Activated CD4-positive, alpha-beta T cell treated with anti-CD3 and anti-CD28 coated beads for 36 hours (primary cell): ENCODE results near the gene TRIB2. TPM values are rescaled to one million over a fixed set of nuclear protein-coding genes. Genes with fewer than 3 reads are reported as not detected.

Experiments
- ATAC-seq: fragments of 200-7000 bp; cut with Tn5 transposase; one replicate; pipeline ENCODE4 v1.10.0; 2021; ENCODE audit warnings: mild to moderate bottlenecking, moderate library complexity
- CTCF ChIA-PET: fragments of 350-600 bp; sonication (Branson Sonifier 250); formaldehyde crosslinking; loops from one replicate; lab custom pipeline; 2021; ENCODE audit warnings: antibody characterized with exemption; lab: Charles Lee
- POLR2A ChIA-PET: fragments of 350-600 bp; sonication (Branson Sonifier 250); formaldehyde crosslinking; loops from one replicate; lab custom pipeline; 2021; ENCODE audit warnings: antibody characterized with exemption, inconsistent platforms; lab: Charles Lee
- DNase-seq: peaks from one replicate; pipeline ENCODE4 v3.0.0-alpha.2; 2020
- H3K27ac Mint-ChIP-seq: one replicate; pipeline ENCODE4 v1.8.0; 2021; ENCODE audit warnings: mixed read lengths
- H3K27me3 Mint-ChIP-seq: one replicate; pipeline ENCODE4 v1.8.0; 2021; ENCODE audit warnings: mixed read lengths
- H3K36me3 Mint-ChIP-seq: one replicate; pipeline ENCODE4 v1.8.0; 2021; ENCODE audit warnings: low read depth, mixed read lengths
- H3K4me1 Mint-ChIP-seq: one replicate; pipeline ENCODE4 v1.8.0; 2021; ENCODE audit warnings: mixed read lengths
- H3K4me3 Mint-ChIP-seq: one replicate; pipeline ENCODE4 v1.8.0; 2021; ENCODE audit warnings: mild to moderate bottlenecking, moderate library complexity, mixed read lengths
- H3K9me3 Mint-ChIP-seq: one replicate; pipeline ENCODE4 v1.8.0; 2021; ENCODE audit warnings: low read depth, mixed read lengths
- intact Hi-C, 2 experiments: fragments of 100-400 bp; cut with DNase I in 1 of 2; cut with micrococcal nuclease in 1 of 2; formaldehyde crosslinking; loops; one replicate each; pipeline versions ENCODE4 v1.14.2 to v1.15.1; 2022 to 2024; cut with DNase I, micrococcal nuclease
- total RNA-seq, 2 experiments: library from RNA; stranded (reverse); gene quantifications; one replicate each; pipeline ENCODE4 v1.2.3, GENCODE V29; 2021

Gene TRIB2
- total RNA-seq, 2 experiments from 2014 or later = 2.7 to 3.7 TPM

DNA sequence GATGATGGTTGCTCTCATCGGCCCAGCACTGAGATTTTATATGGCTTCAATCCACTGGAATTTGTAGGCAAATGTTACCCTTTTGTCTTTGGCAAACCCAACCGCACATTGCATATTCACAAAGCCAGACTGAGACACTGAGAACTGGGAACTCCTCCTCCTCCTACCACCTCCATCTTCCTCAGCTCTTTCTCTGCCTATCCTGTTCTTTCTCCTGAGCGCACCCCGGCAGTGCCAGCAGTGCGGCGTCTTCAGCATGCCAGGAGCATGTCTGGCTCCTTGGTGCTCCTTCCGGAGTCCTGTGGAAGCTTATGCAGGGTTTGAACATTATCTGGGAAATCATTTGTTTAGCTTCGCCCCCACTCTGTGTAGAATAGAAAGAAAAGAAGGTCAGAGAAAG is 50.8 kb downstream of the TRIB2 start:
- Mint-ChIP-seq H3K27ac (no peak overlapping the region), H3K36me3 (no peaks in the 10 kb centered on the region), H3K4me1 (peaks cover 2% of the 10 kb centered on the region), H3K27me3 (peaks cover 8% of the 10 kb centered on the region), H3K9me3 (peaks cover 2% of the 10 kb centered on the region), H3K4me3 (no peak overlapping the region)
- no peak for ATAC-seq
- CTCF ChIA-PET = interaction anchor here (0.6 kb wide), 1 partner anchor 707 kb away, joined by 3 read pairs; no protein-coding TSS in a partner anchor
- intact Hi-C loops = no loop called here
- POLR2A ChIA-PET = no interaction called here
- DNase-seq = no peak

DNA sequence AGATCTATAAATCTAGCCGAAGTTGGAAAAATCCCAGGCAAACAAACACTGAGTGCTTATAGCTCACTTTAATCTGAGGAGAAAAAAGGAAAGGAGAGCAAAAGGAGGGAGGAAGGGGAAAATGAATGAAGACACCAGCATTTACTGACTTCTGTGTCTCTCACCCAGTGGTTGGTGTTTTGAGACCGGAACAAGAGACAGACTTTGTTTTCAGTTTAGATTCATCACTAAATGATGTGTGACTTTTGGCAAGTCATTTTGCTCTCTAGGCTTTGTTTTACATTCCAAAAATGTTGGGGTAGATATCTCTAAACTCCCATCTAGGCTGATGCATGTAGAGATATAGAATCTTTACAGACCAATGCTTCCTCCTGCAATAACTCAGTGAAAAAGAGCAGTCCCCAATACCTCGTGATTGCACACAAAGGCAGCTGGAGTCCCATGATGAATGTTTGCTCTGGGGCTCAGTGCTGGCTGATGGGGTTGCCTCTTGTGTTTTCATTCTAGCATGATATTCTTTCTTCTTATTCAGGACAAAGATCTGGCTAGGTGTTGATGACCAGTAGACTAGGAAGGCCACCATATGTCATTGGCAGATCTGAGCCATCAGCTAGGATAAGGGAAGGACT is 51.4 kb downstream of the TRIB2 start:
- Mint-ChIP-seq H3K36me3 (no peaks in the 10 kb centered on the region), H3K4me3 (no peak overlapping the region), H3K4me1 (peaks cover 2% of the 10 kb centered on the region), H3K27ac (no peak overlapping the region), H3K9me3 (peaks cover 2% of the 10 kb centered on the region), H3K27me3 (peaks cover 8% of the 10 kb centered on the region)
- ChIA-PET POLR2A (no interaction called here), CTCF (interaction anchor here (0.6 kb wide), 1 partner anchor 706 kb away, joined by 3 read pairs; no protein-coding TSS in a partner anchor)
- intact Hi-C loops = no loop called here
- DNase-seq = no peak
- no peak for ATAC-seq

DNA sequence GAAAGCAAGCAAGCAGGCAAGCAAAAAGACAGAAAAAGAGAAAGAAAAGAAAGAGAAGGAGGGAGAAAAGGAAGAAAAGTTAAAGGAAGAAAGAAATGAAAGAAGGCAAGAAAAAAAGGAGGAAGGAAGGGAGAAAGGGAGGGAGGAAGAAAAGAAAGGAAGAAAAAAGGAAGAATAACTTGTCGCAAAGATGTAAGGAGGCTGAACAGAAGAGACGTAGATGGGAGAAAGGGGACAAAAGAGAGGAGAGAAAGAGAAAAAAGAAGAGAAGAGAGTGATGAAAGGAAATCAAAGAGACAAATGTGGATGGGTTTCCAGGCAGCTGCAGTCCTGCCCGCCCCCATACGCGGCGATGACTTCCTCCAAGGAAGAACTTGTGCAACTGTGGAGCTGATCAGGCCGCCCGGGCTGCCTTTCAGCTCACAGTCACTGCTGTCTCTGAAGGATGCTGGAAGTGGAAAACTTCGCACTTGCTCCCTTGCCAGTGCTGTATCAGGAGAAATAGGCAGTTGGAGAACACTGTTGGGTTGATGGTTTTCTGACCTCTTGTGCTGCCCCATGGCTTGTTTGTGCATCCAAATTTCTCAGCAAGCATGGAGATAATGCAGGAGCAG is 52.9 kb downstream of the TRIB2 start:
- no peaks in the 10 kb centered on the region for H3K9me3 Mint-ChIP-seq
- H3K4me3 Mint-ChIP-seq = no peak overlapping the region
- DNase-seq = no peak
- CTCF ChIA-PET = no interaction called here
- H3K27ac Mint-ChIP-seq = no peak overlapping the region
- POLR2A ChIA-PET = no interaction called here
- peaks cover 2% of the 10 kb centered on the region for H3K4me1 Mint-ChIP-seq
- H3K36me3 Mint-ChIP-seq = no peaks in the 10 kb centered on the region
- intact Hi-C loops = no loop called here
- ATAC-seq = no peak
- peaks cover 8% of the 10 kb centered on the region for H3K27me3 Mint-ChIP-seq

DNA sequence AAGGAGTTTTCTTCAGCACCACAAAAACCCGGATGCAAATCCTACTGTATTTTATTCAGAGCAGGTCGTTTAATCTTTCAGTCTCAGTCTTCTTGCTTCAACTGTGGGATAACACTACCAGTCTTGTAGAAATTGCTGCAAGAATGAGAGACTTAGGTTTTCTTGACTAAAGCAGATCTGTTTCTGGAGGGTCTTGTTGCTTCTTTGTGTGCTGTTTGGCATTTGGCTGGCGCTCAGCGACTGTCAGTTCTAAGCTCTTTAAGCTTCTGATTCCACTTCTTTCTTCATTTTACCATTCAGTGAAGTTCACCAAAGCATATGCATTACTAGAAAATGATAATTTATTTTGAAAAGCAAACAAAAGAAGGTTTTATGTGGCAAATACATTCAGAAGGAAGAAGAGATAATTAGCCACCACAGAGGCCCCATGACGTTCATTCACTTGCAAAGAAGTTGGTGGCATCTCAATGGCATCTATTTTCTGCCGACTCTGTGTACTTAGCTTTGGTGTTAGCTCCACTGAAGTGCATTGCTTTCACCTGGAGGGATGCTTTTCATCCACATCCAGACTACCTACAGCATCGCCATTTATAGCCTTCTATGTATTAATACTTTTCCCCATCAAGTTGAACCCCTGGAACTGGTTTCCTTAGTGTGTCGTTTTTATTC is 53.7 kb downstream of the TRIB2 start:
- intact Hi-C loops = no loop called here
- ATAC-seq = no peak

DNA sequence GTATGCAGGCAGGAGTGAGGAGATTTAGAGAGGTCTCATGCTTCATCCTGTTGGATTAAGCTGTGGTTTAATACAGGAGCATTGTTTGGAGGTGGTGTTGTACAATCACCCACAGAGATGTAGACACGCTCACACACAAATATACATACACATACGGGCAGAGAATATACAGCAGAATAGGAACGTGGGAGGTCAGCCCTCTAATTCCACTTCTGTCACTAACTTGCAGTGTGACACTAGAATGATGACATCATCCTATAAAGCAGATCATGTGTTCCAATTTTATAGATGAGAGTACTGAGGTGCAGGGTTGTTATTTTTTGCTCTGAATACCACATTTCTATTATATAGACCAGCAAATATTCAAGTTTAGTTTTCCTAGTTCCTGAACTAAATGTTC is 54.4 kb downstream of the TRIB2 start:
- H3K27ac Mint-ChIP-seq = no peak overlapping the region
- peaks cover 8% of the 10 kb centered on the region for H3K27me3 Mint-ChIP-seq
- POLR2A ChIA-PET = no interaction called here
- peaks cover 2% of the 10 kb centered on the region for H3K4me1 Mint-ChIP-seq
- H3K9me3 Mint-ChIP-seq = no peaks in the 10 kb centered on the region
- CTCF ChIA-PET = no interaction called here
- H3K36me3 Mint-ChIP-seq = no peaks in the 10 kb centered on the region
- no peak overlapping the region for H3K4me3 Mint-ChIP-seq
- ATAC-seq (no peak), DNase-seq (no peak)
- intact Hi-C loops = no loop called here

More for the DNA sequence above, 53.7 kb downstream of the TRIB2 start:
- no peak for DNase-seq
- ChIA-PET CTCF (no interaction called here), POLR2A (no interaction called here)
- no peak overlapping the region for H3K27ac Mint-ChIP-seq
- H3K9me3 Mint-ChIP-seq = no peaks in the 10 kb centered on the region
- H3K36me3 Mint-ChIP-seq = no peaks in the 10 kb centered on the region
- H3K4me3 Mint-ChIP-seq = no peak overlapping the region
- H3K4me1 Mint-ChIP-seq = peaks cover 2% of the 10 kb centered on the region
- H3K27me3 Mint-ChIP-seq = peaks cover 8% of the 10 kb centered on the region

DNA sequence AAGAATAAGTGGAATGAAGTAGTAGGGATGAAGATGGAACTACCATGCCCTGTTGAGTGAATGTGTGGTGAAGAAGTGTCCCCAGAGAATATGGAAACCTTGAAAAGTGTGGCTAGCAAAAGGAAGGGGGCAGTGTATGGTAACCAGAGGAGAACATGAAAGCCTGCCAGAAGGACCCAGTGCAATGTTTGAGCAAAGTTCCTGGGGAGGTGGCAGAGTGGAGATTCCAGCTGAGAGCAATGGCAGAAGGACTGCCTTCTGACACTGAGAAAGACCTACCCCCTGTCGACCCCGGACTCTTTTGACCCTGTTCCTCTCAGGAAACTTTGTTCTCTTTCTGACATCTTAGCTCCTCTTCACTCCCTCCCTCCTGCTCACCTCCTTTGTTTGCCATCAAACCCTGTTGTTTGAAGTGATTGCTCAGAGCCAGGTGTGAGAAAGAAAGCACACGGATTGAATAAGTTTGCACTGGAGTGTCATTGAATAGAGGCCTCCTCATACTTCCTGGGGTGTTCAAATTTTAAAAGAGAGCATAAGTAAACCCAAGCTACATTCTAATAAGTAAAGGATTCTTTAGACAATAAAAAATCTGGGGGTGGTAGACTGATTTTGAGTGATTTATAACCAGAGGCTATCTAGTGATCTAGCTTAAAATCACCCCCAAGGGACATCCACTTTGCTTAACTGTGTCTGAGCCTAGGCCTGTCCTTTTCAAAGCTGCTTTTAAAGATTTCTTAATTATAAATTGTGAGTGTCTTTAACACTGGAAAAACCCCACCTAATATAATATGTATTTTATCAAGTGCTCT is 57.1 kb downstream of the TRIB2 start:
- Mint-ChIP-seq H3K4me1 (peaks cover 2% of the 10 kb centered on the region), H3K4me3 (no peak overlapping the region), H3K27me3 (peaks cover 4% of the 10 kb centered on the region), H3K27ac (no peak overlapping the region), H3K36me3 (no peaks in the 10 kb centered on the region), H3K9me3 (no peaks in the 10 kb centered on the region)
- DNase-seq (no peak), ATAC-seq (no peak)
- intact Hi-C loops = no loop called here
- POLR2A ChIA-PET = no interaction called here
- CTCF ChIA-PET = interaction anchor here (0.9 to 1.1 kb wide), 2 partner anchors 72 to 139 kb away, joined by 3 read pairs; no protein-coding TSS in a partner anchor

DNA sequence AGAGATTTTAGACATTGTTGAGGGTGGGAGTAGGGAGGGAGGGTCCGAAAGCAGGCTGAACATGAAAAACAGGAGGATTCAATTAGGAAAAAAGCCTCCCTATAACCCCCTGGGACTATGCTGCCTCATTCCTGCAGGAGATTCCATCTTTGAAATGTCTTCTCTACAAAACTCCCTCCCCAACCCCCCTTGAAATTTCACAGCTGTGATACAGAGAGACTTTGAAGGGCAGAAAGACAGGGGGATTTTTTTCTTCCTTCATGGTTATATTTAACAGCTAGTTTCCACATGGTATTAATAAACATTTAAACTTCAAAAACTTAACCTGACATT is 57.6 kb downstream of the TRIB2 start:
- intact Hi-C loops = no loop called here
- H3K4me1 Mint-ChIP-seq = peaks cover 2% of the 10 kb centered on the region
- no peak overlapping the region for H3K27ac Mint-ChIP-seq
- ChIA-PET CTCF (interaction anchor here (0.9 to 1.1 kb wide), 2 partner anchors 73 to 138 kb away, joined by 3 read pairs; no protein-coding TSS in a partner anchor), POLR2A (no interaction called here)
- H3K4me3 Mint-ChIP-seq = no peak overlapping the region
- ATAC-seq (no peak), DNase-seq (no peak)
- peaks cover 3% of the 10 kb centered on the region for H3K27me3 Mint-ChIP-seq
- H3K36me3 Mint-ChIP-seq = no peaks in the 10 kb centered on the region
- H3K9me3 Mint-ChIP-seq = no peaks in the 10 kb centered on the region

DNA sequence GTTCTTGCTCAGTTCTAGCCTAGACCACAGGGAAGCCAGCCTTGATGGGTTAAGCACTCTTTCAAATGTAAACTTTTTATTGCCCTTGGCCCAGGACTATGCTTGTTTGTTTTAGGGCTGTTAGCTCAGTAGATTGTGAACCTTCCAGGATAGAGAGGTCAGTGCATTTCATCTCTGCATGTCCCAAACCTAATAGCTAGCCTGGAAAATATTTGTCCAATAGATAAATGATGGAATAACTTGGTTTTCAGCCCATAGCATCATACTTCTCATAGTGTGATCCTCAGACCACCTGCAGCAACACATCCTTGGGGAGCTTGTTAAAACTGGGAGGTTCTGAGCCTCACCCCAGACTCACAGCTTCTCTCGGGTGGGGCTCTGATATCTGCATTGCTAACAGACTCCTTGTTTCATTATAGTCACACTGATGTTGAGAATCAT is 59.8 kb downstream of the TRIB2 start:
- Mint-ChIP-seq H3K27me3 (no peaks in the 10 kb centered on the region), H3K27ac (no peak overlapping the region), H3K4me3 (no peak overlapping the region), H3K36me3 (no peaks in the 10 kb centered on the region), H3K4me1 (peaks cover 5% of the 10 kb centered on the region), H3K9me3 (no peaks in the 10 kb centered on the region)
- intact Hi-C loops = no loop called here
- CTCF ChIA-PET = interaction anchor here (0.6 kb wide), 1 partner anchor 59 kb away, joined by 4 read pairs; no protein-coding TSS in a partner anchor
- POLR2A ChIA-PET = no interaction called here
- ATAC-seq = no peak
- DNase-seq = no peak

DNA sequence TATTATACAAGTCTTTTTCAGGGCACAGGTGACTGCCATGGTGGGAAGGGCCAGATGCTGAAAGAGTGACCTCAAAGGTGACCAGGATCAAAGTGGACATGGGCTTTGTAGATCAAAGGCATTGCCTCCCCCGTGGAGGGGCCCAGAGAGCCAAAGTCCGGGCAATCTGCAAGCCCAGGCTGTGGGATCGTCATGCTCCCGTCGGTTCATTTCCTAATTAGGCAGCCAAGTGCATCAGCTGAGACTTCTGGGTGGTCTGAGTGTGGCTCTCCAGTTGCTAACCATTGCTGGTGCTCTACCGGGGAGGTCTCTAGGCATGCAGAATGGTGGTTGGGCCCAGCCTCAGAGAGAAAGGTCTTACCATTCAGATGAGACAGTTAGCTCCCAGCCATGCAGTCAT is 61.6 kb downstream of the TRIB2 start:
- Mint-ChIP-seq H3K27me3 (no peaks in the 10 kb centered on the region), H3K36me3 (no peaks in the 10 kb centered on the region), H3K4me1 (peaks cover 5% of the 10 kb centered on the region), H3K27ac (no peak overlapping the region), H3K9me3 (no peaks in the 10 kb centered on the region), H3K4me3 (no peak overlapping the region)
- ATAC-seq (no peak), DNase-seq (no peak)
- CTCF ChIA-PET = interaction anchor here (0.6 to 1.9 kb wide), 3 partner anchors 24 to 212 kb away, joined by 3 to 4 read pairs (median 3); no protein-coding TSS in a partner anchor
- POLR2A ChIA-PET = interaction anchor here (0.6 kb wide), 1 partner anchor 1815 kb away, joined by 3 read pairs; no protein-coding TSS in a partner anchor
- intact Hi-C loops = no loop called here

DNA sequence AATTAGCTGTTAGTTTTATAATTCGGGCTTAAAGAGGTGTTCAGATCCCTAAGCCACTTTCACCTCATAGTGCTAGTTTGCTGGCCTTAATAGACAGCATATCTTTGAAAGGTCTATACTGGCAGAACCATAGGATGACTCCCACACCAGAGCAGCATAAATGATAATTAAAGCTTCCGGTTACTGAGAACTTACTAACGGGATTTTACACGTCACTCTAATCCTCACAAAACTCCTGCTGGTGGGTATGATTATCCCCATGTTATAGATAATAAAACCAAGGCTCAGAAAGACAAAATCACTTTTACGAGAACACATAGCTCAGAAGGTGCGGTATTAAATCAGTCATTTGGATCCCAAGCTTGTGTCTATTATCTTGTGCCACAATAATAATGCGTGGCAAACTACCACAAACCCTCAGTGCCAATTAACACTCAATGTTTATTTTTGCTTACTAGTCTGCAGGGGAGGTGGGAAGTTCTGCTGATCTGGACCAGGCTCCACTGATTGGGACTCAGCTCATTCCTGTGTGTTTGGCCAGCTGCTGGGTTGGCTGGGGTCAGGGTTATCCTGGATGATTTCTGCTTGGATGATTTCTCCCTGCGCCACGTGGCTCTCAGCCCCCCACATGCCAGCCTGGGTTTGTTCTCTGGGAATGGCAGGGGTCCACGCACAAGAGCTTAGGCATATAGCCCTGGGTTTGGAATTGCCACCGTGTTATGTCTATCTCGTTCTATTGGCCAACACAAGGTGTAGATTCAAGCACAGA is 62.3 kb downstream of the TRIB2 start:
- ATAC-seq (no peak), DNase-seq (no peak)
- no peaks in the 10 kb centered on the region for H3K36me3 Mint-ChIP-seq
- no peaks in the 10 kb centered on the region for H3K9me3 Mint-ChIP-seq
- no peaks in the 10 kb centered on the region for H3K27me3 Mint-ChIP-seq
- peaks cover 5% of the 10 kb centered on the region for H3K4me1 Mint-ChIP-seq
- no peak overlapping the region for H3K27ac Mint-ChIP-seq
- POLR2A ChIA-PET = interaction anchor here (0.6 kb wide), 1 partner anchor 1816 kb away, joined by 3 read pairs; no protein-coding TSS in a partner anchor
- CTCF ChIA-PET = interaction anchor here (0.6 to 1.9 kb wide), 5 partner anchors 24 to 228 kb away, joined by 3 to 4 read pairs (median 3); no protein-coding TSS in a partner anchor
- no peak overlapping the region for H3K4me3 Mint-ChIP-seq
- intact Hi-C loops = no loop called here
